K562 (cell line): ENCODE results near the gene RAB11FIP2. TPM values are rescaled to one million over a fixed set of nuclear protein-coding genes. Genes with fewer than 3 reads are reported as not detected.

ENCODE experiments used
- ASH1L ChIP-seq: fragments of 450-650 bp; IDR thresholded peaks from 2 replicates; pipeline ENCODE4 v1.6.1; 2018; ENCODE audit warnings: borderline replicate concordance, mild to moderate bottlenecking, low read depth; ENCODE audit not compliant: partially characterized antibody
- ATF7 ChIP-seq: fragments of 450-650 bp; IDR thresholded peaks from 2 replicates; pipeline ENCODE4 v1.7.1; 2014; ENCODE audit warnings: mild to moderate bottlenecking, moderate library complexity
- CBFB ChIP-seq: sonication (generic); formaldehyde crosslinking; IDR thresholded peaks from 2 replicates; pipeline ENCODE4 v1.4.0; 2020; ENCODE audit warnings: mild to moderate bottlenecking, missing genetic modification reagents
- CCNT2 ChIP-seq: IDR thresholded peaks from 2 replicates; pipeline ENCODE4 v1.6.1; 2011; ENCODE audit warnings: borderline replicate concordance, low read depth, mild to moderate bottlenecking, moderate library complexity, mixed read lengths, low read length; ENCODE audit not compliant: insufficient read length; ENCODE audit errors: extremely low read depth
- CEBPB ChIP-seq: fragments of 450-650 bp; IDR thresholded peaks from 2 replicates; pipeline ENCODE4 v1.6.1; 2016; ENCODE audit warnings: missing genetic modification characterization, missing compliant biosample characterization
- CREM ChIP-seq: IDR thresholded peaks from 2 replicates; pipeline ENCODE4 v1.6.1; 2014; ENCODE audit warnings: antibody characterized with exemption, low read depth
- ELF1 ChIP-seq: fragments of 200-800 bp; sonication (Bioruptor generic); IDR thresholded peaks from 2 replicates; pipeline ENCODE4 v1.6.1; 2016; ENCODE audit warnings: missing genetic modification characterization, missing compliant biosample characterization
- GABPA ChIP-seq: fragments of 200-800 bp; sonication (Bioruptor generic); conservative IDR thresholded peaks from 2 replicates; pipeline ENCODE4 v1.6.1; 2016; ENCODE audit warnings: low read depth, missing genetic modification characterization, missing compliant biosample characterization
- HCFC1 ChIP-seq: IDR thresholded peaks from 2 replicates; pipeline ENCODE4 v1.6.1; 2012; ENCODE audit warnings: low read depth, low read length, improper control_type of control experiment
- HMGN3 ChIP-seq: IDR thresholded peaks from 2 replicates; pipeline ENCODE4 v1.6.1; 2011; ENCODE audit warnings: borderline replicate concordance, low read depth, mild to moderate bottlenecking, mixed read lengths, low read length; ENCODE audit not compliant: insufficient read length; ENCODE audit errors: extremely low read depth
- KAT7 ChIP-seq: sonication (generic); formaldehyde crosslinking; IDR thresholded peaks from 2 replicates; pipeline ENCODE4 v1.8.0; 2022; ENCODE audit warnings: missing genetic modification reagents, mild to moderate bottlenecking, borderline replicate concordance
- MTA2 ChIP-seq: fragments of 450-650 bp; IDR thresholded peaks from 2 replicates; pipeline ENCODE4 v1.6.1; 2016; ENCODE audit warnings: low read depth
- MXI1 ChIP-seq: IDR thresholded peaks from 2 replicates; pipeline ENCODE4 v1.6.1; 2011; ENCODE audit warnings: low read depth, mild to moderate bottlenecking, improper control_type of control experiment, low read length
- NRF1 ChIP-seq, 2 experiments: fragments of 450-650 bp; IDR thresholded peaks in 1 of 2; conservative IDR thresholded peaks in 1 of 2; 2 replicates each; pipeline ENCODE4 v1.6.1; 2014; ENCODE audit warnings: mild to moderate bottlenecking in 2 of 2
- POLR2A ChIP-seq: fragments of 450-650 bp; conservative IDR thresholded peaks from 2 replicates; pipeline ENCODE4 v1.6.1; 2016
- RB1 ChIP-seq: fragments of 450-650 bp; IDR thresholded peaks from 2 replicates; pipeline ENCODE4 v1.6.1; 2017; ENCODE audit warnings: low read depth, mild to moderate bottlenecking
- RBM17 ChIP-seq: fragments of 200-400 bp; formaldehyde crosslinking; IDR thresholded peaks from 2 replicates; pipeline ENCODE4 v1.6.1; 2017; ENCODE audit warnings: low read depth, mild to moderate bottlenecking, low read length, borderline replicate concordance
- RFX7 ChIP-seq: fragments of 250-450 bp; sonication (Bioruptor Pico); IDR thresholded peaks from 2 replicates; pipeline ENCODE4 v1.5.1; 2021; ENCODE audit warnings: mild to moderate bottlenecking
- SIN3A ChIP-seq, 2 experiments: fragments of 150-350 bp in 1 of 2; IDR thresholded peaks; 2 replicates each; pipeline ENCODE4 v1.6.1; 2011 to 2016; ENCODE audit warnings: borderline replicate concordance in 2 of 2, low read depth in 2 of 2, low read length in 2 of 2, mild to moderate bottlenecking in 2 of 2, moderate library complexity in 2 of 2; ENCODE audit not compliant: control insufficient read depth in 1 of 2
- SMARCA4 ChIP-seq: fragments of 450-650 bp; IDR thresholded peaks from 2 replicates; pipeline ENCODE4 v1.6.1; 2016
- SP1 ChIP-seq: sonication (generic); formaldehyde crosslinking; IDR thresholded peaks from 2 replicates; pipeline ENCODE4 v1.8.1; 2022; ENCODE audit warnings: mild to moderate bottlenecking, missing genetic modification reagents
- TBP ChIP-seq: optimal IDR thresholded peaks from 2 replicates; pipeline ENCODE3; 2011; ENCODE audit warnings: low read depth, low read length, improper control_type of control experiment
- TRIM28 ChIP-seq: fragments of 450-650 bp; IDR thresholded peaks from 2 replicates; pipeline ENCODE4 v1.6.1; 2017
- ZBTB7A ChIP-seq: IDR thresholded peaks from 2 replicates; pipeline ENCODE4 v1.6.1; 2011; ENCODE audit warnings: low read depth, mild to moderate bottlenecking, low read length, moderate library complexity, borderline replicate concordance; ENCODE audit not compliant: control insufficient read depth
- ZNF134 ChIP-seq: fragments of 250-450 bp; sonication (Bioruptor Pico); conservative IDR thresholded peaks from 2 replicates; pipeline ENCODE4 v1.4.0; 2020
- ZNF197 ChIP-seq: fragments of 200-800 bp; sonication (Bioruptor generic); IDR thresholded peaks from 2 replicates; pipeline ENCODE4 v1.6.1; 2016; ENCODE audit warnings: low read depth, missing genetic modification characterization, missing compliant biosample characterization
- ZNF830 ChIP-seq: fragments of 250-450 bp; sonication (Bioruptor Pico); IDR thresholded peaks from 2 replicates; pipeline ENCODE4 v1.5.0; 2021; ENCODE audit warnings: mild to moderate bottlenecking
- polyA plus RNA-seq, 8 experiments: library from polyadenylated mRNA; depleted of rRNA in 4 of 8; stranded (reverse) in 5 of 8; unstranded in 3 of 8; fragments of >200 nt; fragmentation: Nextera tagmentation in 2 of 8; fragmentation: Illumina TruSeq in 1 of 8; extraction: Ambion mirVana in 2 of 8; extraction: Trizol in 1 of 8; gene quantifications; 2 replicates each; pipeline versions ENCODE4 v1.2.1 to v1.2.3, GENCODE V29; 2011 to 2014; ENCODE audit warnings: inconsistent platforms in 1 of 8, missing spikeins in 1 of 8
- total RNA-seq, 7 experiments: library from RNA; depleted of rRNA in 6 of 7; stranded (reverse); fragments of >200 nt in 6 of 7; fragmentation: Illumina TruSeq in 2 of 7; extraction: Trizol in 2 of 7; gene quantifications; 2 replicates each; pipeline versions ENCODE4 v1.2.1 to v1.2.3, GENCODE V29; 2011 to 2021; ENCODE audit warnings: low replicate concordance in 1 of 7
- TF ChIP-seq, protein P1 (sequence below): sonication (generic); formaldehyde crosslinking; IDR thresholded peaks from 2 replicates; pipeline ENCODE4 v1.5.0; 2020; ENCODE audit warnings: missing genetic modification reagents
- TF ChIP-seq, protein P2 (sequence below): fragments of 250-450 bp; sonication (Bioruptor Pico); IDR thresholded peaks from 2 replicates; pipeline ENCODE4 v1.8.0; 2022; ENCODE audit warnings: moderate library complexity, mild to moderate bottlenecking, inconsistent platforms

RAB11FIP2 gene
- total and polyA plus RNA-seq, 9 of the 15 experiments (the other 6 are each of a cell fraction or from before 2014, with no cell fraction given): 3.0 to 10.6 (median 3.9) TPM

- TF ChIP-seq SMARCA4 (no peak), MXI1 (peak; percentile 86), SIN3A (IDR thresholded peaks at IDR 0.05; ENCODE audit: borderline replicate concordance in 2 of 2, control insufficient read depth in 1 of 2, low read depth in 2 of 2, low read length in 2 of 2) (peak; percentile 50 to 57; a peak in 2 of 4 replicates), KAT7 (CRISPR knock-in tag) (peak; percentile 73; the same call in 1 of the 2 replicates), CEBPB (no peak), CCNT2 (peak; percentile 71), MTA2 (no peak), SP1 (CRISPR knock-in tag) (peak; percentile 48; the same call in 1 of the 2 replicates), RB1 (peak; percentile 31; the same call in 1 of the 2 replicates), ZNF830 (CRISPR knock-in tag) (0 out of 2 replicates have a peak, but pooled peaks have one; percentile 48), ATF7 (peak; percentile 39; the same call in 1 of the 2 replicates), ZNF134 (CRISPR knock-in tag) (0 out of 2 replicates have a peak, but pooled peaks have one; percentile 58), GABPA (tag) (peak; percentile 80), HCFC1 (peak; percentile 59), CREM (peak; percentile 45), ZNF197 (CRISPR knock-in tag) (no peak), RBM17 (no peak), ELF1 (tag) (peak; percentile 98), POLR2A (peak; percentile 60), CBFB (CRISPR knock-in tag) (no peak), NRF1 (conservative IDR thresholded peaks at IDR 0.05 in 1 of 2, IDR thresholded peaks at IDR 0.05 in 1 of 2) (peak; percentile 51 to 59; a peak in 2 of 4 replicates), TRIM28 (no peak), TBP (peak; percentile 79), RFX7 (no peak), HMGN3 (peak; percentile 54), ASH1L (no peak), ZBTB7A (peak; percentile 81)
- TF ChIP-seq, protein P1, sequence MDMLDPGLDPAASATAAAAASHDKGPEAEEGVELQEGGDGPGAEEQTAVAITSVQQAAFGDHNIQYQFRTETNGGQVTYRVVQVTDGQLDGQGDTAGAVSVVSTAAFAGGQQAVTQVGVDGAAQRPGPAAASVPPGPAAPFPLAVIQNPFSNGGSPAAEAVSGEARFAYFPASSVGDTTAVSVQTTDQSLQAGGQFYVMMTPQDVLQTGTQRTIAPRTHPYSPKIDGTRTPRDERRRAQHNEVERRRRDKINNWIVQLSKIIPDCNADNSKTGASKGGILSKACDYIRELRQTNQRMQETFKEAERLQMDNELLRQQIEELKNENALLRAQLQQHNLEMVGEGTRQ (CRISPR knock-in tag): 0 out of 2 replicates have a peak, but pooled peaks have one; percentile 5
- TF ChIP-seq, protein P2, sequence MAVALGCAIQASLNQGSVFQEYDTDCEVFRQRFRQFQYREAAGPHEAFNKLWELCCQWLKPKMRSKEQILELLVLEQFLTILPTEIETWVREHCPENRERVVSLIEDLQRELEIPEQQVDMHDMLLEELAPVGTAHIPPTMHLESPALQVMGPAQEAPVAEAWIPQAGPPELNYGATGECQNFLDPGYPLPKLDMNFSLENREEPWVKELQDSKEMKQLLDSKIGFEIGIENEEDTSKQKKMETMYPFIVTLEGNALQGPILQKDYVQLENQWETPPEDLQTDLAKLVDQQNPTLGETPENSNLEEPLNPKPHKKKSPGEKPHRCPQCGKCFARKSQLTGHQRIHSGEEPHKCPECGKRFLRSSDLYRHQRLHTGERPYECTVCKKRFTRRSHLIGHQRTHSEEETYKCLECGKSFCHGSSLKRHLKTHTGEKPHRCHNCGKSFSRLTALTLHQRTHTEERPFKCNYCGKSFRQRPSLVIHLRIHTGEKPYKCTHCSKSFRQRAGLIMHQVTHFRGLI (CRISPR knock-in tag): no peak
These were observed at the start of gene RAB11FIP2 (continued) for GRCh38 chr10:118046395-118047156.
